ENCODE results near the gene TMEM258. TPM values are rescaled to one million over a fixed set of nuclear protein-coding genes. Genes with fewer than 3 reads are reported as not detected.

TMEM258 gene
- total RNA-seq, 1 donor from 2014 or later = 117 TPM

GRCh38 chr11:61797263-61797944 lies 5.0 kb upstream of the TMEM258 start:
- H3K9me3 ChIP-seq (replicated peaks) = no peaks in the 10 kb centered on the region
- peak overlapping the region; percentile 55 for H3K27ac ChIP-seq (replicated peaks)
- intact Hi-C loops (cut with micrococcal nuclease) = loop anchor here (5.0 to 10.0 kb wide), 4 partner anchors 97 to 310 kb away; partner anchors contain the start of gene FADS3
- H3K36me3 ChIP-seq = peaks cover 28% of the 10 kb centered on the region
- TF ChIP-seq CTCF (IDR thresholded peaks at IDR 0.05; ENCODE audit: borderline replicate concordance) = peak; percentile 86
- no peak overlapping the region for H3K4me3 ChIP-seq
- H3K4me1 ChIP-seq = peaks cover 22% of the 10 kb centered on the region
- no peaks in the 10 kb centered on the region for H3K27me3 ChIP-seq (ENCODE audit: low read depth)
- DNase-seq = peak; percentile 74

- no peaks in the 10 kb centered on the region for H3K27me3 ChIP-seq (ENCODE audit: low read depth)
- H3K9me3 ChIP-seq (replicated peaks) = no peaks in the 10 kb centered on the region
- H3K4me3 ChIP-seq = no peak overlapping the region
- intact Hi-C loops (cut with micrococcal nuclease) = loop anchor here (5.0 to 10.0 kb wide), 4 partner anchors 99 to 311 kb away; partner anchors contain the start of gene FADS3
- no peak for DNase-seq
- TF ChIP-seq CTCF (IDR thresholded peaks at IDR 0.05; ENCODE audit: borderline replicate concordance) = no peak
- no peak overlapping the region for H3K27ac ChIP-seq (replicated peaks)
- H3K4me1 ChIP-seq = peaks cover 36% of the 10 kb centered on the region
- peaks cover 15% of the 10 kb centered on the region for H3K36me3 ChIP-seq
Observed at GRCh38 chr11:61795876-61796526, 3.6 kb upstream of the TMEM258 start.

GRCh38 chr11:61795459-61795858 lies 3.1 kb upstream of the TMEM258 start:
- peaks cover 14% of the 10 kb centered on the region for H3K36me3 ChIP-seq
- H3K27ac ChIP-seq (replicated peaks) = no peak overlapping the region
- no peak for TF ChIP-seq CTCF (IDR thresholded peaks at IDR 0.05; ENCODE audit: borderline replicate concordance)
- DNase-seq = no peak
- no peak overlapping the region for H3K4me3 ChIP-seq
- intact Hi-C loops (cut with micrococcal nuclease) = loop anchor here (5.0 to 10.0 kb wide), 4 partner anchors 99 to 312 kb away; partner anchors contain the start of gene FADS3
- no peaks in the 10 kb centered on the region for H3K27me3 ChIP-seq (ENCODE audit: low read depth)
- peaks cover 37% of the 10 kb centered on the region for H3K4me1 ChIP-seq
- no peaks in the 10 kb centered on the region for H3K9me3 ChIP-seq (replicated peaks)

- Histone ChIP-seq H3K36me3 (peaks cover 22% of the 10 kb centered on the region), H3K4me1 (peaks cover 37% of the 10 kb centered on the region), H3K27ac (replicated peaks) (no peak overlapping the region), H3K9me3 (replicated peaks) (no peaks in the 10 kb centered on the region), H3K4me3 (no peak overlapping the region), H3K27me3 (ENCODE audit: low read depth) (no peaks in the 10 kb centered on the region)
- no peak for DNase-seq
- TF ChIP-seq CTCF (IDR thresholded peaks at IDR 0.05; ENCODE audit: borderline replicate concordance) = no peak
- intact Hi-C loops (cut with micrococcal nuclease) = loop anchor here (10.0 kb wide), 3 partner anchors 100 to 290 kb away; partner anchors contain the start of gene FADS3
Observed at GRCh38 chr11:61794579-61794978, 2.2 kb upstream of the TMEM258 start.

- Histone ChIP-seq H3K9me3 (replicated peaks) (no peaks in the 10 kb centered on the region), H3K4me3 (peak overlapping the region; percentile 88), H3K4me1 (peaks cover 37% of the 10 kb centered on the region), H3K36me3 (peaks cover 30% of the 10 kb centered on the region), H3K27me3 (ENCODE audit: low read depth) (no peaks in the 10 kb centered on the region), H3K27ac (replicated peaks) (no peak overlapping the region)
- intact Hi-C loops (cut with micrococcal nuclease) = loop anchor here (10.0 kb wide), 3 partner anchors 101 to 291 kb away; partner anchors contain the start of gene FADS3
- no peak for DNase-seq
- TF ChIP-seq CTCF (IDR thresholded peaks at IDR 0.05; ENCODE audit: borderline replicate concordance) = no peak
Observed at GRCh38 chr11:61793829-61794204, 1.4 kb upstream of the TMEM258 start.

Measured in left ventricle myocardium inferior (tissue), 1 donor.